H1 (cell line): ENCODE results near the gene WDR93. TPM values are rescaled to one million over a fixed set of nuclear protein-coding genes. Genes with fewer than 3 reads are reported as not detected.

Experiments
- CTCF ChIA-PET: fragments of 300-600 bp; sonication (Branson Sonifier 250); formaldehyde crosslinking; loops from one replicate; lab custom pipeline; 2021; ENCODE audit not compliant: partially characterized antibody; lab: Charles Lee
- POLR2A ChIA-PET: fragments of 300-600 bp; sonication (Branson Sonifier 250); formaldehyde crosslinking; loops from one replicate; lab custom pipeline; 2021; ENCODE audit warnings: inconsistent platforms; ENCODE audit not compliant: partially characterized antibody; lab: Charles Lee
- DNase-seq, 2 experiments: peaks; one replicate each; pipeline versions ENCODE4 v3.0.0 to v3.0.0-alpha.2; 2010 to 2022; ENCODE audit warnings: low spot score in 2 of 2, low read depth in 1 of 2, mixed read lengths in 1 of 2
- FAIRE-seq: peaks from 2 replicates; lab custom pipeline; 2011; peaks lifted over from hg19 to GRCh38; lab: Jason Lieb, UNC
- H2AFZ ChIP-seq: 2 replicates; pipeline ENCODE4 v1.8.1; 2012; ENCODE audit warnings: low read length, inconsistent platforms
- H2AK5ac ChIP-seq: 2 replicates; pipeline ENCODE4 v1.6.1; 2013; ENCODE audit warnings: low read depth, low read length
- H2BK120ac ChIP-seq: replicated peaks from 2 replicates; pipeline ENCODE3; 2013; ENCODE audit warnings: low read depth, low read length, inconsistent platforms
- H2BK12ac ChIP-seq: 2 replicates; pipeline ENCODE4 v1.6.1; 2013; ENCODE audit warnings: low read depth, low read length
- H2BK15ac ChIP-seq: 2 replicates; pipeline ENCODE4 v1.6.1; 2013; ENCODE audit warnings: low read length
- H2BK20ac ChIP-seq: 2 replicates; pipeline ENCODE4 v1.6.1; 2013; ENCODE audit warnings: low read length
- H2BK5ac ChIP-seq: 2 replicates; pipeline ENCODE4 v1.6.1; 2013; ENCODE audit warnings: low read depth, low read length
- H3K14ac ChIP-seq: 2 replicates; pipeline ENCODE4 v1.6.1; 2013; ENCODE audit warnings: inconsistent platforms; ENCODE audit not compliant: insufficient read length
- H3K18ac ChIP-seq: 2 replicates; pipeline ENCODE4 v1.6.1; 2013; ENCODE audit warnings: low read length; ENCODE audit errors: extremely low read depth
- H3K23ac ChIP-seq: 2 replicates; pipeline ENCODE4 v1.6.1; 2013; ENCODE audit warnings: inconsistent platforms; ENCODE audit not compliant: insufficient read length
- H3K23me2 ChIP-seq: 2 replicates; pipeline ENCODE4 v1.6.1; 2013; ENCODE audit warnings: low read depth, low read length
- H3K27ac ChIP-seq: 2 replicates; pipeline ENCODE4 v1.6.1; 2011; ENCODE audit warnings: low read depth, low read length, inconsistent platforms
- H3K27me3 ChIP-seq, 4 experiments: replicated peaks in 1 of 4; 1 replicate in 1 of 4; 2 replicates in 3 of 4; pipeline versions ENCODE4 v1.6.1 to v1.8.1; 2011 to 2013; ENCODE audit warnings: low read length in 3 of 4, mild to moderate bottlenecking in 3 of 4, inconsistent platforms in 2 of 4, mixed read lengths in 2 of 4, moderate library complexity in 1 of 4; ENCODE audit not compliant: control insufficient read depth in 3 of 4, insufficient read depth in 3 of 4; ENCODE audit errors: extremely low read depth in 1 of 4
- H3K36me3 ChIP-seq, 4 experiments: 2 replicates each; pipeline versions ENCODE4 v1.6.1 to v1.8.1; 2011 to 2013; ENCODE audit warnings: mild to moderate bottlenecking in 4 of 4, low read length in 3 of 4, moderate library complexity in 2 of 4, control low read depth in 1 of 4, inconsistent platforms in 1 of 4; ENCODE audit not compliant: insufficient read depth in 4 of 4, control insufficient read depth in 2 of 4
- H3K4ac ChIP-seq: replicated peaks from 2 replicates; pipeline ENCODE3; 2013; ENCODE audit warnings: low read length, low read depth, mixed read lengths, inconsistent platforms; ENCODE audit not compliant: insufficient read length
- H3K4me1 ChIP-seq, 4 experiments: replicated peaks in 1 of 4; 1 replicate in 1 of 4; 2 replicates in 3 of 4; pipeline versions ENCODE4 v1.6.1 to v1.8.1; 2011 to 2013; ENCODE audit warnings: low read length in 3 of 4, inconsistent platforms in 2 of 4, mixed read lengths in 1 of 4; ENCODE audit not compliant: insufficient read depth in 4 of 4, control insufficient read depth in 3 of 4
- H3K4me2 ChIP-seq, 2 experiments: 2 replicates each; pipeline versions ENCODE4 v1.6.1 to v1.8.1; 2011 to 2013; ENCODE audit warnings: low read depth in 2 of 2, low read length in 2 of 2, control low read depth in 1 of 2, inconsistent platforms in 1 of 2, mild to moderate bottlenecking in 1 of 2; ENCODE audit not compliant: insufficient read depth in 1 of 2
- H3K4me3 ChIP-seq, 4 experiments: fragments of 200-600, 300-600 bp in 1 of 4; sonication (generic), shearing (Covaris generic), sonication (Bioruptor Twin) in 1 of 4; 2 replicates each; pipeline versions ENCODE4 v1.5.1 to v1.8.1; 2011 to 2016; ENCODE audit warnings: low read length in 4 of 4, low read depth in 3 of 4, control low read depth in 2 of 4, inconsistent platforms in 2 of 4, mild to moderate bottlenecking in 2 of 4, mixed read lengths in 1 of 4, moderate library complexity in 1 of 4; ENCODE audit not compliant: insufficient read depth in 2 of 4; ENCODE audit errors: extremely low read depth in 1 of 4
- H3K56ac ChIP-seq: replicated peaks from 2 replicates; pipeline ENCODE3; 2013; ENCODE audit warnings: low read depth, mild to moderate bottlenecking, mixed read lengths, low read length, inconsistent platforms; ENCODE audit not compliant: insufficient read length
- H3K79me1 ChIP-seq: 2 replicates; pipeline ENCODE4 v1.6.1; 2013; ENCODE audit warnings: low read depth, low read length, control low read depth
- H3K79me2 ChIP-seq, 2 experiments: 2 replicates each; pipeline versions ENCODE4 v1.6.1 to v1.8.1; 2012 to 2013; ENCODE audit warnings: low read length in 2 of 2, mild to moderate bottlenecking in 2 of 2, inconsistent platforms in 1 of 2; ENCODE audit not compliant: insufficient read depth in 2 of 2, control insufficient read depth in 1 of 2
- H3K9ac ChIP-seq, 4 experiments: replicated peaks in 1 of 4; 1 replicate in 1 of 4; 2 replicates in 3 of 4; pipeline versions ENCODE4 v1.6.1 to v1.8.1; 2011 to 2013; ENCODE audit warnings: low read depth in 3 of 4, low read length in 3 of 4, control low read depth in 2 of 4, mild to moderate bottlenecking in 2 of 4, moderate library complexity in 2 of 4, inconsistent platforms in 1 of 4; ENCODE audit errors: extremely low read depth in 1 of 4
- H3K9me3 ChIP-seq, 2 experiments: 2 replicates each; pipeline versions ENCODE4 v1.6.1 to v1.8.1; 2012 to 2013; ENCODE audit warnings: mild to moderate bottlenecking in 2 of 2, moderate library complexity in 2 of 2, control low read depth in 1 of 2, inconsistent platforms in 1 of 2, low read depth in 1 of 2, low read length in 1 of 2, mixed read lengths in 1 of 2; ENCODE audit not compliant: insufficient read depth in 2 of 2
- H4K20me1 ChIP-seq, 2 experiments: replicated peaks in 1 of 2; 2 replicates each; pipeline versions ENCODE3 to v1.8.1; 2011 to 2013; ENCODE audit warnings: inconsistent platforms in 2 of 2, low read length in 2 of 2, mild to moderate bottlenecking in 1 of 2; ENCODE audit not compliant: insufficient read depth in 2 of 2, control insufficient read depth in 1 of 2
- H4K5ac ChIP-seq: 2 replicates; pipeline ENCODE4 v1.6.1; 2013; ENCODE audit warnings: low read length, low read depth, mixed read lengths, inconsistent platforms; ENCODE audit not compliant: insufficient read length
- H4K8ac ChIP-seq: 2 replicates; pipeline ENCODE4 v1.8.0; 2013; ENCODE audit warnings: mild to moderate bottlenecking, moderate library complexity, low read length, inconsistent platforms; ENCODE audit not compliant: insufficient read depth; ENCODE audit errors: extremely low read depth
- H4K91ac ChIP-seq: replicated peaks from 2 replicates; pipeline ENCODE3; 2013; ENCODE audit warnings: low read length, mixed read lengths, inconsistent platforms; ENCODE audit not compliant: insufficient read length
- ASH2L ChIP-seq: fragments of 200-600, 300-600 bp; sonication (generic); IDR thresholded peaks from one replicate; pipeline ENCODE4 v1.7.1; 2017; ENCODE audit warnings: low read length
- CTBP2 ChIP-seq: IDR thresholded peaks from 2 replicates; pipeline ENCODE4 v1.7.0; 2011; ENCODE audit warnings: borderline replicate concordance, mild to moderate bottlenecking, moderate library complexity, mixed read lengths, low read length; ENCODE audit not compliant: insufficient read depth, insufficient read length
- SAP30 ChIP-seq: fragments of 300-600 bp; sonication (generic); IDR thresholded peaks from 2 replicates; pipeline ENCODE4 v1.7.1; 2012; ENCODE audit warnings: low read length, moderate library complexity, mild to moderate bottlenecking, inconsistent platforms; ENCODE audit not compliant: insufficient read depth, insufficient replicate concordance
- TCF12 ChIP-seq: IDR thresholded peaks from 2 replicates; pipeline ENCODE4 v1.6.1; 2011; ENCODE audit warnings: low read depth, mild to moderate bottlenecking, low read length
- WGBS, 2 experiments: shearing (Covaris generic) in 1 of 2; methylation state at CpG; one replicate each; pipeline versions ENCODE4 v1.1.6 to v1.1.7; 2013 to 2015; ENCODE audit warnings: low lambda C conversion rate in 2 of 2, mixed read lengths in 2 of 2, inconsistent platforms in 1 of 2, low coverage in 1 of 2, missing lambda C conversion rate in 1 of 2; ENCODE audit not compliant: insufficient replicate concordance in 2 of 2, insufficient coverage in 1 of 2, insufficient read length in 1 of 2; ENCODE audit errors: extremely low coverage in 1 of 2, missing lambda C conversion rate in 1 of 2; 5-methylcytosine and 5-hydroxymethylcytosine counted together
- long read RNA-seq, 2 experiments: library from RNA in 1 of 2; library from capped mRNA in 1 of 2; stranded (forward); transcript quantifications; one replicate each; pipeline ENCODE4 v2.0.0, GENCODE V29; 2021; ENCODE audit warnings: inconsistent platforms in 1 of 2
- polyA minus RNA-seq, 3 experiments: library from RNA; depleted of rRNA, polyadenylated mRNA; stranded (reverse); fragments of >200 nt; gene quantifications; 1 replicate in 2 of 3; 2 replicates in 1 of 3; pipeline ENCODE4 v1.2.3, GENCODE V29; 2011
- polyA plus RNA-seq, 7 experiments: library from polyadenylated mRNA; depleted of rRNA in 3 of 7; stranded (reverse) in 5 of 7; unstranded in 2 of 7; fragments of >200 nt in 5 of 7; fragments of 200-250 nt in 2 of 7; gene quantifications; 1 replicate in 5 of 7; 2 replicates in 1 of 7; 4 replicates in 1 of 7; pipeline versions ENCODE4 v1.2.1 to v1.2.3, GENCODE V29; 2011 to 2013; ENCODE audit warnings: missing spikeins in 2 of 7, mixed read lengths in 2 of 7
- total RNA-seq: library from RNA; stranded (reverse); fragmentation: NEBNext Ultra II Directional; extraction: Animal tissue kit (Norgen Biotek cat#: 25700); gene quantifications from 2 replicates; pipeline ENCODE4 v1.2.1, GENCODE V29; 2021
- TF ChIP-seq, protein P1 (sequence below): IDR thresholded peaks from 2 replicates; pipeline ENCODE4 v1.6.1; 2012; ENCODE audit warnings: inconsistent platforms
- TF ChIP-seq, protein P2 (sequence below): IDR thresholded peaks from 2 replicates; pipeline ENCODE4 v1.6.1; 2012; ENCODE audit warnings: low read length, inconsistent platforms

The WDR93 gene
- total RNA-seq (not detected in 2 replicates), polyA plus RNA-seq (2011; rRNA removed) (0.03 and 0.08 TPM in 2 replicates), polyA minus RNA-seq (2011; rRNA and poly(A)+ RNA removed) (not detected in 2 replicates)
- polyA plus RNA-seq (2011; cell fraction: cytosol; rRNA removed) = 0.22 TPM
- polyA plus RNA-seq (2011; cell fraction: nucleus; rRNA removed) = 0.06 TPM
- polyA plus RNA-seq (2012, experiment 1 of 2) = 0.08 to 0.29 TPM in 2 of 4 replicates, not detected in the others
- not detected for polyA plus RNA-seq (2012, experiment 2 of 2)
- 0.06 TPM for polyA plus RNA-seq (2013, experiment 1 of 2)
- polyA plus RNA-seq (2013, experiment 2 of 2) = 0.04 TPM
- not detected for polyA minus RNA-seq (2011; cell fraction: cytosol; rRNA and poly(A)+ RNA removed)
- not detected for polyA minus RNA-seq (2011; cell fraction: nucleus; rRNA and poly(A)+ RNA removed)
- long read RNA-seq, experiment 1 = 0 reads
- long read RNA-seq, experiment 2 = 0 reads

DNA sequence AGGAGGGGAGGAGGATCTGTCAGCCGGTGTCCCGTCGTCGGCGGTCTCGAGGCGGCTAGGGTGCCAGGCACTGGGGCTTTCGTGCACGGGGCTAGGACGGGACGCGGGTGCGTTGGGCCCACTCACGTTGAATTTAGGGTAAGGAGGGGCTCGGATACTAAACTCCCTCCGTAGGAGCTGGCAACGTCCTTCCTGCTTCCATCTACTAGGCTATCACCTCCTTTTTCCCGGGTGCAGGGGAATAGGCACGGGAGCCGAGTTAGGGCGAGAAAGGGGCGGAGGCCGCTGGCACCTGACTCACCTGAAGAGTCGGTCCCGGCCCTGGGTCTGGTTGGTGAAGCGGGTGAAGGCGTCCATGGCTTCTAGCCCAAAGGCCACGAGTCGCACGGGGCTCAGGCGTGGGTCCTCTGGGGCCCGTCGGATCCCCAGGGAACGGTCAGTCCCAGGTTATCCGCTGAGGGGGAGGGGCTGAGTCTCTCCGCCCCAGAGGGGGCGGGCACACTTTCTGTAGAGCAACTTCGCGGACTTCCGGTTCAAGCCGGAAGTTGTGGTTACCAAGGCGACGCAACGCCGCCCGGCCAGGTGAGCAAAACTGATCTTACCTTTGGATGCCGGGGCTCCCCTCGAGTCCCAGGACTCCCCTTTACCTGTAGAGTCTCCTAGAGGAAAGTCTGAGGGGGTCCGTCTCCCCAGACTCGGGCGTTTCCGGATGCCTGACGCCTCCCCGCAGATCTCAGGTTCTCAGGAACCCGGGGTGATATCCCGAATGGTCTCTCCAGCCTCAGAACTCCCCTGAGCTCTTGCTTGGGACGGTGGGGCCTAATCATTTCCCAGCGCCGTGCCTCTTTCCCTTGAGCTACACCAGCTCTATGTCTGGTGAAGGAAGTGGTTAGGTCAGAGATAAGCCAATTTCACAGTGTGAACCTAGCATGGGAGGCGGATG, at the start of gene WDR93, which contains the start of gene PEX11A:
TSS of gene WDR93 (plus strand) at position 536 of the 943 bp plus-strand sequence. CDS start 10,936 bp downstream, outside the sequence.
TSS of gene PEX11A (minus strand) at position 479 of the 943 bp plus-strand sequence. CDS start at position 357, 122 bp downstream.
- FAIRE-seq = no peak
- TF ChIP-seq, protein P1, sequence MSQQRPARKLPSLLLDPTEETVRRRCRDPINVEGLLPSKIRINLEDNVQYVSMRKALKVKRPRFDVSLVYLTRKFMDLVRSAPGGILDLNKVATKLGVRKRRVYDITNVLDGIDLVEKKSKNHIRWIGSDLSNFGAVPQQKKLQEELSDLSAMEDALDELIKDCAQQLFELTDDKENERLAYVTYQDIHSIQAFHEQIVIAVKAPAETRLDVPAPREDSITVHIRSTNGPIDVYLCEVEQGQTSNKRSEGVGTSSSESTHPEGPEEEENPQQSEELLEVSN = no peak
- no peak for TF ChIP-seq CTBP2
- peak; percentile 66 for TF ChIP-seq SAP30
- TF ChIP-seq, protein P2, sequence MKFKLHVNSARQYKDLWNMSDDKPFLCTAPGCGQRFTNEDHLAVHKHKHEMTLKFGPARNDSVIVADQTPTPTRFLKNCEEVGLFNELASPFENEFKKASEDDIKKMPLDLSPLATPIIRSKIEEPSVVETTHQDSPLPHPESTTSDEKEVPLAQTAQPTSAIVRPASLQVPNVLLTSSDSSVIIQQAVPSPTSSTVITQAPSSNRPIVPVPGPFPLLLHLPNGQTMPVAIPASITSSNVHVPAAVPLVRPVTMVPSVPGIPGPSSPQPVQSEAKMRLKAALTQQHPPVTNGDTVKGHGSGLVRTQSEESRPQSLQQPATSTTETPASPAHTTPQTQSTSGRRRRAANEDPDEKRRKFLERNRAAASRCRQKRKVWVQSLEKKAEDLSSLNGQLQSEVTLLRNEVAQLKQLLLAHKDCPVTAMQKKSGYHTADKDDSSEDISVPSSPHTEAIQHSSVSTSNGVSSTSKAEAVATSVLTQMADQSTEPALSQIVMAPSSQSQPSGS = no peak
- no peak for TF ChIP-seq TCF12
- TF ChIP-seq ASH2L = peak; percentile 72

More for the DNA sequence above, at the start of gene WDR93, which contains the start of gene PEX11A:
- DNase-seq = peak; percentile 49 to 93
- no peak within 1 kb of the TSS for H3K23ac ChIP-seq
- H4K91ac ChIP-seq = no peak within 1 kb of the TSS
- H3K14ac ChIP-seq = no peak within 1 kb of the TSS
- H3K9ac ChIP-seq = peak within 1 kb of the TSS in 2 of 4 experiments; percentile 26 to 54; a peak in 3 of 7 replicates
- H3K27me3 ChIP-seq = peaks cover 0 to 3% (median 0%) of the 10 kb centered on the region in 4 experiments; a peak in 3 of 7 replicates
- no peak within 1 kb of the TSS for H2BK120ac ChIP-seq
- no peak within 1 kb of the TSS for H3K27ac ChIP-seq
- H3K4ac ChIP-seq = no peak within 1 kb of the TSS
- H2BK12ac ChIP-seq = no peak within 1 kb of the TSS
- H4K5ac ChIP-seq = no peak within 1 kb of the TSS
- H2BK20ac ChIP-seq = no peak within 1 kb of the TSS
- no peak within 1 kb of the TSS for H4K8ac ChIP-seq
- H3K4me2 ChIP-seq = peak within 1 kb of the TSS; percentile 63 to 74
- peak within 1 kb of the TSS; percentile 60; the same call in 1 of the 2 replicates for H3K18ac ChIP-seq
- H4K20me1 ChIP-seq = no peaks in the 10 kb centered on the region
- H2BK15ac ChIP-seq = no peak within 1 kb of the TSS
- H2AFZ ChIP-seq = peak within 1 kb of the TSS; percentile 93
- peaks cover 9% of the 10 kb centered on the region; the same call in 1 of the 2 replicates for H3K23me2 ChIP-seq
- CTCF ChIA-PET = interaction anchor here (0.8 to 2.0 kb wide), 2 partner anchors 9 to 18 kb away, joined by 3 to 11 read pairs; no protein-coding TSS in a partner anchor
- 6% methylated on average over 60 of the region's 60 CpGs; no CpG with 5 or more reads in 1 of the 2 experiments for WGBS, 2 experiments
- peak within 1 kb of the TSS; percentile 43 to 88 (median 82) for H3K4me3 ChIP-seq
- H3K79me2 ChIP-seq = no peaks in the 10 kb centered on the region
- no peak within 1 kb of the TSS for H2AK5ac ChIP-seq
- H3K79me1 ChIP-seq = no peaks in the 10 kb centered on the region
- H3K36me3 ChIP-seq = no peaks in the 10 kb centered on the region
- H3K4me1 ChIP-seq = no peaks in the 10 kb centered on the region
- H3K56ac ChIP-seq = no peak within 1 kb of the TSS
- POLR2A ChIA-PET = no interaction called here
- H2BK5ac ChIP-seq = no peak within 1 kb of the TSS
- no peaks in the 10 kb centered on the region for H3K9me3 ChIP-seq
